ENCODE data around the gene PTPN14. TPM values are rescaled to one million over a fixed set of nuclear protein-coding genes. Genes with fewer than 3 reads are reported as not detected.

Gene PTPN14
- total and polyA plus RNA-seq, 2 of the 8 experiments (the other 6 are each of a cell fraction or from before 2014, with no cell fraction given) = 14.4 to 93.6 TPM

DNA sequence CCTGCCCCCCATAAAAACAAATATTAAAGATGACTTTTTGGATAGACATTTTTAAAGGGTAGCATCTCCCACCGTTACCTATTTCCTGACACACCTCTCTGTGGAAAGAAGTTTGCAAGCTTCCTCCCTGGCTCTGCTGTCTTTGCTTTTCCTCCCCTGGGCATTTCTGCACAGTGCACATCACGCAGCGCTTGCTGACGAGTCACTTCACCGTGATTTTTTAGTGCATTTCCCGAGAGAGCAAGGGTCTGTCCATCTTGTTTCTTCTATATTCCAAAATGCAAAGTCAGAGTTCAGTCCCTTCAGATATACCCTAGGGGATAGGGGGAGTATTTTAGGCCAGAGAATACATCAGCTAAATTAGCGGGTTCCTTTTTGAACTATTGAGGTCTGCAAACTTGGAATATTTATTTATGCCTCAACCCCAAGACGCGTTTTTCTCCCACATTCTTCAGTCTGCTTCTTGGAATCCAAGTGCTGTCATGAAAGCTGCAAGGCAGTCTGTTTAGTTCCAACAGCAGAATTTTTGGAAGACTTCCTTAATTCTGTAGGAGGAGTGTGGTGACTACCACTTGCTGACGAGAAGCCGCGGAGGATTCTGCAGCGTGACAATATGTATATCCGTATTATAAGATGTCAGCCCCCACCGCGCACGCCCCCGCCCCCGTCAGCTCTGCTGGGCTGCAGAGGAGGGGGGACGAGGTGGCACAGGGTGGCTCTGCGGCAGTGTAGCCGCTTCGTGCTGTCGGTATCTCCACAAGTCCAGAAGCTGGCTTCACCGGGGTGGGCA is 248.1 kb downstream of the PTPN14 start:
- no peak overlapping the region for H4K91ac ChIP-seq (replicated peaks; ENCODE audit: insufficient read length, low read length)
- no peak overlapping the region for H3K27ac ChIP-seq (ENCODE audit: low read depth, low read length)
- no peak overlapping the region for H3K18ac ChIP-seq (ENCODE audit: extremely low read depth, low read length)
- no peak overlapping the region for H2BK12ac ChIP-seq (ENCODE audit: low read depth, low read length)
- no peak overlapping the region for H2BK5ac ChIP-seq (ENCODE audit: low read depth, low read length)
- H2BK15ac ChIP-seq (ENCODE audit: low read length) = no peak overlapping the region
- no peaks in the 10 kb centered on the region for H3K79me1 ChIP-seq (ENCODE audit: low read depth, low read length)
- H3K14ac ChIP-seq (ENCODE audit: insufficient read length) = no peak overlapping the region
- no peaks in the 10 kb centered on the region for H3K79me2 ChIP-seq (ENCODE audit: control insufficient read depth in 1 of 2, insufficient read depth in 2 of 2, low read length in 2 of 2)
- no peak overlapping the region for H2AK5ac ChIP-seq (ENCODE audit: low read depth, low read length)
- H3K4me2 ChIP-seq (ENCODE audit: insufficient read depth in 1 of 2, low read depth in 2 of 2, low read length in 2 of 2) = no peak overlapping the region
- H2BK120ac ChIP-seq (replicated peaks; ENCODE audit: low read depth, low read length) = no peak overlapping the region
- no peaks in the 10 kb centered on the region for H3K36me3 ChIP-seq (ENCODE audit: control insufficient read depth in 2 of 4, insufficient read depth in 4 of 4, low read length in 3 of 4)
- no peak overlapping the region for H2BK20ac ChIP-seq (ENCODE audit: low read length)
- no peaks in the 10 kb centered on the region for H3K23me2 ChIP-seq (ENCODE audit: low read depth, low read length)
- DNase-seq (ENCODE audit: low read depth in 1 of 2, low spot score in 2 of 2) = no peak
- ChIA-PET CTCF (ENCODE audit: partially characterized antibody) (interaction anchor here (0.7 to 10.7 kb wide), 10 partner anchors 9 to 168 kb away, joined by 3 to 108 read pairs (median 6); no protein-coding TSS in a partner anchor), POLR2A (ENCODE audit: partially characterized antibody) (interaction anchor here (1.1 to 1.4 kb wide), 2 partner anchors 10 to 14 kb away, joined by 3 to 5 read pairs; no protein-coding TSS in a partner anchor)
- 88% methylated on average over 25 of the region's 25 CpGs; no CpG with 5 or more reads in 1 of the 2 experiments for WGBS, 2 experiments (ENCODE audit: extremely low coverage in 1 of 2, insufficient coverage in 1 of 2, insufficient read length in 1 of 2, insufficient replicate concordance in 2 of 2, low coverage in 1 of 2, low lambda C conversion rate in 2 of 2, missing lambda C conversion rate in 1 of 2)
- TF ChIP-seq SIX5 (IDR thresholded peaks at IDR 0.05; ENCODE audit: low read depth, low read length) = no peak
- peaks cover 0 to 3% (median 0%) of the 10 kb centered on the region in 4 experiments; a peak in 1 of 7 replicates for H3K27me3 ChIP-seq (replicated peaks in 1 of 4; ENCODE audit: control insufficient read depth in 3 of 4, extremely low read depth in 1 of 4, insufficient read depth in 3 of 4, low read length in 3 of 4)
- H3K56ac ChIP-seq (replicated peaks; ENCODE audit: insufficient read length, low read depth, low read length) = no peak overlapping the region
- FAIRE-seq = no peak
- no peak overlapping the region for H3K4me3 ChIP-seq (ENCODE audit: extremely low read depth in 1 of 4, insufficient read depth in 2 of 4, low read depth in 3 of 4, low read length in 4 of 4)
- no peak overlapping the region for H3K9ac ChIP-seq (replicated peaks in 1 of 4; ENCODE audit: extremely low read depth in 1 of 4, low read depth in 3 of 4, low read length in 3 of 4)
- H4K20me1 ChIP-seq (replicated peaks in 1 of 2; ENCODE audit: control insufficient read depth in 1 of 2, insufficient read depth in 2 of 2, low read length in 2 of 2) = no peaks in the 10 kb centered on the region
- H2AFZ ChIP-seq (ENCODE audit: low read length) = no peak overlapping the region
- H3K9me3 ChIP-seq (ENCODE audit: insufficient read depth in 2 of 2, low read depth in 1 of 2, low read length in 1 of 2) = no peaks in the 10 kb centered on the region
- H3K23ac ChIP-seq (ENCODE audit: insufficient read length) = no peak overlapping the region
- no peak overlapping the region for H4K5ac ChIP-seq (ENCODE audit: insufficient read length, low read depth, low read length)
- H3K4me1 ChIP-seq (replicated peaks in 1 of 4; ENCODE audit: control insufficient read depth in 3 of 4, insufficient read depth in 4 of 4, low read length in 3 of 4) = peaks cover 0 to 3% (median 1%) of the 10 kb centered on the region in 4 experiments; a peak in 4 of 7 replicates
- H4K8ac ChIP-seq (ENCODE audit: extremely low read depth, insufficient read depth, low read length) = no peak overlapping the region
- no peak overlapping the region for H3K4ac ChIP-seq (replicated peaks; ENCODE audit: insufficient read length, low read depth, low read length)
